NB4 (cell line): ENCODE results near the gene SDF4.

Experiments
- DNase-seq: peaks from one replicate; pipeline ENCODE4 v3.0.0; 2010; ENCODE audit warnings: low read depth
- H3K4me3 ChIP-seq: one replicate; pipeline ENCODE4 v1.5.1; 2011; ENCODE audit warnings: mild to moderate bottlenecking, low read depth, low read length, moderate library complexity
- MYC ChIP-seq: IDR thresholded peaks from 2 replicates; pipeline ENCODE4 v1.6.1; 2011; ENCODE audit warnings: low read depth, low read length
- POLR2A ChIP-seq: IDR thresholded peaks from 2 replicates; pipeline ENCODE4 v1.6.1; 2011; ENCODE audit warnings: mild to moderate bottlenecking; ENCODE audit not compliant: insufficient read length; ENCODE audit errors: extremely low read depth
- TF ChIP-seq, protein P1 (sequence below): IDR thresholded peaks from one replicate; pipeline ENCODE4 v1.5.1; 2012; ENCODE audit warnings: low read depth, low read length
- TF ChIP-seq, protein P2 (sequence below): IDR thresholded peaks from 2 replicates; pipeline ENCODE4 v1.6.1; 2011; ENCODE audit warnings: low read depth, low read length

Gene SDF4

DNA sequence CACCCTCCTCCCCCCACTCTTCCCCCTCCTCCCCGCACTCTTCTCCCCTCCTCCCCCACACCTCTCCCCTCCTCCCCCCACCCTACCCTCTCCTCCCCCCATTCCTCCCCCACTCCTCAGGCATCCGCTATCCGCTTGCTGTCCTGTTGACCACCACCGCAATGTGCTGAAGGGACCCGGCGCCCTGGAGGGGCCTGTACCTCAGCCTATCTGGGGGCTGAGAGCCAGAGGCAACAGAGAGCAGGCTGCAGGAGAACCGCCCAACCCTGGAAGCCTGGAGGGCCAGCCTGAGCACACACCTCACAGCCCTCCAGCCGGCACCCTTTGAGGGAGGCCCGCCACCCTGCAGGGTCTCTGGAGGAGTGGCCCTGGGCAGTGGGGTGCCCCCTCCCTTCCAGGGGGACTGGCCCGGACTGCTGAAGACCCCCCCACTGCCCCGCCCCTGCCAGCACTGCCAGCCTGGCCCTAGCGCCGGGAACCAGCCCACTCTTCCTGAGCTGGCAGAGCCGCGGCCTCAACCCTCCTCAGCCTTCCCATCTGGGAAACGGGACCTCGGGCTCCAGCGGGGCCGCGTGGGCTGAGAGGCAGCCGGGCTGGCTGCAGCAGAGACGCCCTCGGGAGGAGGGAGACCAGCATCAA, 13.5 kb upstream of the SDF4 start:
- TF ChIP-seq, protein P1, sequence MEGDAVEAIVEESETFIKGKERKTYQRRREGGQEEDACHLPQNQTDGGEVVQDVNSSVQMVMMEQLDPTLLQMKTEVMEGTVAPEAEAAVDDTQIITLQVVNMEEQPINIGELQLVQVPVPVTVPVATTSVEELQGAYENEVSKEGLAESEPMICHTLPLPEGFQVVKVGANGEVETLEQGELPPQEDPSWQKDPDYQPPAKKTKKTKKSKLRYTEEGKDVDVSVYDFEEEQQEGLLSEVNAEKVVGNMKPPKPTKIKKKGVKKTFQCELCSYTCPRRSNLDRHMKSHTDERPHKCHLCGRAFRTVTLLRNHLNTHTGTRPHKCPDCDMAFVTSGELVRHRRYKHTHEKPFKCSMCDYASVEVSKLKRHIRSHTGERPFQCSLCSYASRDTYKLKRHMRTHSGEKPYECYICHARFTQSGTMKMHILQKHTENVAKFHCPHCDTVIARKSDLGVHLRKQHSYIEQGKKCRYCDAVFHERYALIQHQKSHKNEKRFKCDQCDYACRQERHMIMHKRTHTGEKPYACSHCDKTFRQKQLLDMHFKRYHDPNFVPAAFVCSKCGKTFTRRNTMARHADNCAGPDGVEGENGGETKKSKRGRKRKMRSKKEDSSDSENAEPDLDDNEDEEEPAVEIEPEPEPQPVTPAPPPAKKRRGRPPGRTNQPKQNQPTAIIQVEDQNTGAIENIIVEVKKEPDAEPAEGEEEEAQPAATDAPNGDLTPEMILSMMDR = no peak
- TF ChIP-seq, protein P2, sequence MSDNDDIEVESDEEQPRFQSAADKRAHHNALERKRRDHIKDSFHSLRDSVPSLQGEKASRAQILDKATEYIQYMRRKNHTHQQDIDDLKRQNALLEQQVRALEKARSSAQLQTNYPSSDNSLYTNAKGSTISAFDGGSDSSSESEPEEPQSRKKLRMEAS = no peak
- TF ChIP-seq MYC = no peak
- no peak for TF ChIP-seq POLR2A
- no peak for DNase-seq
- no peak overlapping the region for H3K4me3 ChIP-seq

DNA sequence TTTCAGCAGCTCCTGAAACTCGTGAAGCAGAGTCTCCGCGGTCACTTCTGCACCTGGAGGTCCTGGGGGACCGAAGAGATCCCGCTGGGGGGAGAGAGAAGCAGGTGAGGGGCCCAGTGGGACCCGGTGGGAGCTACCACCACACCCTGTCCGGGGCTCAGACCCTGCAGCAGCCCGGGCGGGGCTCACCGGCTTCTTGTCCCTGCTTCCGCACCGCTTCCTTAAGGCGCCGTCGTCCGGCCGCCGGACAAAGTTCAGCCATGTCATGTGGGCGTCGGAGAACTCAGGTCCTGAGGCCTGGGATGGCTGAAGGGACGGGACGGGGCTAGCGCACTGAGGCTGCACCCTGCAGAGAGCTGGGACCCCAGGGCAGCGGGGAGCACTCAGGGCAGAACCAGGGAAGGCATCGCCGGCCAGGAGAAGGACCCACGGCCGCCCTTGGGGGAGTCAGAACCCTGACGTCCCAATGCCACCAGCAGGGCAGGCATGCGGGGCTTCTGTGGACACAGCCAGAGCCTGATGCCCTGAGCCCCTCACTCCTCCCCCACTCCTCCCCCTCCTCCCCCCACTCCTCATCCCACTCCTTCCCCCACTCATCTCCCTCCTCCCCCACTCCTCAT, 12.5 kb upstream of the SDF4 start:
- no peak for DNase-seq
- TF ChIP-seq MYC = no peak
- TF ChIP-seq POLR2A = no peak
- TF ChIP-seq, protein P2 = no peak
- no peak overlapping the region for H3K4me3 ChIP-seq

DNA sequence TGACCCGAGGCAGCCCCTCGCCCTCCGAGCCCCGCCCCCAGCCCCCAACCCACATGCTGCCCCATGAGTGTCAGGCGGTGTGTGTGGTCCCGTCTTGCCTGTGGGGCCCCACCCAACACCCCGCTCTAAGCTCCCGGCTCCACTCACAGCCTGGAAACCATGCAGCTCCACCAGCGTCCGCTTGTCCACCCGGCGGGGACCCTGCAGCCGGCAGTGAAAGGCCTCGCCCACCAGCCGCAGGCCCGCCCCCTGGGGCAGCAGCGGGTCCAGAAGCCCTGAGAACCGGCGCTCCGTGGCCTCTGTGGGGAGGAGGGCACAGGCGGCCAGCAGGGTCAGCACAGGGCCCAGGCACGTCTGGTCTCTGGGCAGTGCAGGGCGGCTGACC, 12.0 kb upstream of the SDF4 start:
- TF ChIP-seq POLR2A = no peak
- TF ChIP-seq, protein P1 = no peak
- TF ChIP-seq, protein P2 = no peak
- no peak for TF ChIP-seq MYC
- no peak for DNase-seq
- H3K4me3 ChIP-seq = no peak overlapping the region

DNA sequence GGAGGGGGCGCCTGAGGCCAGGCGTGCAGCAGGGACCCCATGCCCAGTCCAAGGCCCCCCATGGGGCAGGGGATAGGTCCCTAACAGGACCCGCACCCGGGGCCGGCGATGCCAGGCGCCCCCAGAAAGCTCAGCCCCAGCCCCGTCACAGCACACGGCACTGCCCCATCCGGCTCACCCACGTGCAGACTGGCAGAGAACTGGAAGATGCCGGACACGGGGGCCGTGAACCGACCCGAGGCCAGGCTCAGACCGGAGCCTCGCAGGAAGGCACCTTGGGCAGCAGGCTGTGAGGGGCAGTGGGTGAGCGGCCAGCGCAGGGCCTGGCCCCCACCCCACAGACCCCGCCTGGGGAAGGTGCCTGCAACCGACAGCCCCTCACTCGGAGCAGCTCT, 11.5 kb upstream of the SDF4 start:
- H3K4me3 ChIP-seq = no peak overlapping the region
- TF ChIP-seq MYC = no peak
- no peak for TF ChIP-seq POLR2A
- TF ChIP-seq, protein P2 = no peak
- TF ChIP-seq, protein P1 = no peak
- no peak for DNase-seq

DNA sequence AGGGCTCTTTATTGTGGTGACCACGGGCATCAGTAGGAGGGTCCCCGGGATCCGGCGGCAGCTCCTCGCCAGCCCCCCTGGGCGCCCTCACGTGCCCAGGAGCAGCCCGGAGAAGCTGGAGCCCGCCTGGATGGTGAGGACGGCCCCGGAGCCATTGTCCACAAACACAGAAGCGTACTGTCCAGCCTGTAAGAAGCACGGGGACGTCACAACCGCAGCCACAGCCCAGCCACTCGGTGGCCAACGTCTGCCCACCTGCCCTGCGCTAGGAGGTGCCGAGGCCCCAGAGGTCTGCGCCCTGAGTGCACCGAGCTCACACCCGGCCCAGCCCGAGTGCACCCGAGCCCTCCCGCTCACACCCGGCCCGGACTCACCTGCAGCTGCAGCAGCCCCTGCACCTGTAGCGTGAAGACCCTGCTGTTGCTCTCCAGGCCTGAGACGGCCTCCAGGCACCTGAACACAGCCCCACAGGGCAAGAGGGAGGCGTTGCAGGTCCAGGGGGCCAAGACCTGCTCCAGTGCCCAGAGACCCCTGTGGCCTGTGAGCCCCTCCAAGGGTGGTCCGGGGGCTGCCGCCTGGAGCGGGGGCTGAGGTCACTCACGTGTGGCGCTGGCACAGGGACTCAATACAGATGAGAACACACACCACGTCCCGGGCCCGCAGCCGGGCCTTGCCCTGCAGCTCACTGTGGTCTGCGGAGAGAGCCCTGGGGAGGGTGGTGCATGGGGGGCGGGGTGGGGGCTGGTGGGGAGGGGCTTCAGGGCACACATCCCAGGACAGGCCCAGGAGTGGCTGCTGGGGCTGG, 10.9 kb upstream of the SDF4 start:
- DNase-seq = no peak
- TF ChIP-seq MYC (no peak), POLR2A (no peak)
- TF ChIP-seq, protein P2 = no peak
- TF ChIP-seq, protein P1 = no peak

More for the DNA sequence above, 10.9 kb upstream of the SDF4 start:
- no peak overlapping the region for H3K4me3 ChIP-seq
